Fibroblast of pulmonary artery (primary cell): Measurements from ENCODE around the gene MTA1.
A peak's percentile ranks its signal among the peaks of the same experiment; 100 is the strongest.

Source experiments
- DNase-seq: peaks from one replicate; pipeline ENCODE4 v3.0.0-alpha.2; 2010; ENCODE audit warnings: low read depth
- H3K4me3 ChIP-seq: replicated peaks from 2 replicates; pipeline ENCODE4 v1.5.1; 2011; ENCODE audit warnings: low read depth, mild to moderate bottlenecking, control low read depth, low read length, moderate library complexity
- CTCF ChIP-seq: IDR thresholded peaks from 2 replicates; pipeline ENCODE4 v1.5.1; 2011; ENCODE audit warnings: mild to moderate bottlenecking, control low read depth, low read length, inconsistent platforms; ENCODE audit errors: missing control alignments

The MTA1 gene

GRCh38 chr14:105490572-105491365 lies 71.1 kb downstream of the MTA1 start, which contains the start of gene TEDC1:
Gene TEDC1, plus strand, starts transcription at chr14:105491246. Its CDS starts 130 bp downstream, at chr14:105491376.
- peak; percentile 100 for DNase-seq
- TF ChIP-seq CTCF = peak; percentile 43
- H3K4me3 ChIP-seq = peak within 1 kb of the TSS; percentile 60

GRCh38 chr14:105491366-105491973 lies 71.8 kb downstream of the MTA1 start:
- peak overlapping the region; percentile 60 for H3K4me3 ChIP-seq
- DNase-seq = peak; percentile 45
- TF ChIP-seq CTCF = no peak

GRCh38 chr14:105492031-105492970 lies 72.7 kb downstream of the MTA1 start:
- no peak for DNase-seq
- H3K4me3 ChIP-seq = no peak overlapping the region
- no peak for TF ChIP-seq CTCF

- TF ChIP-seq CTCF = no peak
- H3K4me3 ChIP-seq = no peak overlapping the region
- no peak for DNase-seq
Observed at GRCh38 chr14:105492971-105493871, 73.6 kb downstream of the MTA1 start.

- H3K4me3 ChIP-seq = no peak overlapping the region
- DNase-seq = no peak
- TF ChIP-seq CTCF = no peak
Observed at GRCh38 chr14:105493921-105494605, 74.4 kb downstream of the MTA1 start.
